COLO829 (cell line): Measurements from ENCODE around the gene FAM83D.
A peak's percentile ranks its signal among the peaks of the same experiment; 100 is the strongest.

Experiments used
- DNase-seq: peaks from one replicate; pipeline ENCODE4 v3.0.0; 2012; ENCODE audit warnings: low spot score

The FAM83D gene, protein sequence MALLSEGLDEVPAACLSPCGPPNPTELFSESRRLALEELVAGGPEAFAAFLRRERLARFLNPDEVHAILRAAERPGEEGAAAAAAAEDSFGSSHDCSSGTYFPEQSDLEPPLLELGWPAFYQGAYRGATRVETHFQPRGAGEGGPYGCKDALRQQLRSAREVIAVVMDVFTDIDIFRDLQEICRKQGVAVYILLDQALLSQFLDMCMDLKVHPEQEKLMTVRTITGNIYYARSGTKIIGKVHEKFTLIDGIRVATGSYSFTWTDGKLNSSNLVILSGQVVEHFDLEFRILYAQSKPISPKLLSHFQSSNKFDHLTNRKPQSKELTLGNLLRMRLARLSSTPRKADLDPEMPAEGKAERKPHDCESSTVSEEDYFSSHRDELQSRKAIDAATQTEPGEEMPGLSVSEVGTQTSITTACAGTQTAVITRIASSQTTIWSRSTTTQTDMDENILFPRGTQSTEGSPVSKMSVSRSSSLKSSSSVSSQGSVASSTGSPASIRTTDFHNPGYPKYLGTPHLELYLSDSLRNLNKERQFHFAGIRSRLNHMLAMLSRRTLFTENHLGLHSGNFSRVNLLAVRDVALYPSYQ

DNA sequence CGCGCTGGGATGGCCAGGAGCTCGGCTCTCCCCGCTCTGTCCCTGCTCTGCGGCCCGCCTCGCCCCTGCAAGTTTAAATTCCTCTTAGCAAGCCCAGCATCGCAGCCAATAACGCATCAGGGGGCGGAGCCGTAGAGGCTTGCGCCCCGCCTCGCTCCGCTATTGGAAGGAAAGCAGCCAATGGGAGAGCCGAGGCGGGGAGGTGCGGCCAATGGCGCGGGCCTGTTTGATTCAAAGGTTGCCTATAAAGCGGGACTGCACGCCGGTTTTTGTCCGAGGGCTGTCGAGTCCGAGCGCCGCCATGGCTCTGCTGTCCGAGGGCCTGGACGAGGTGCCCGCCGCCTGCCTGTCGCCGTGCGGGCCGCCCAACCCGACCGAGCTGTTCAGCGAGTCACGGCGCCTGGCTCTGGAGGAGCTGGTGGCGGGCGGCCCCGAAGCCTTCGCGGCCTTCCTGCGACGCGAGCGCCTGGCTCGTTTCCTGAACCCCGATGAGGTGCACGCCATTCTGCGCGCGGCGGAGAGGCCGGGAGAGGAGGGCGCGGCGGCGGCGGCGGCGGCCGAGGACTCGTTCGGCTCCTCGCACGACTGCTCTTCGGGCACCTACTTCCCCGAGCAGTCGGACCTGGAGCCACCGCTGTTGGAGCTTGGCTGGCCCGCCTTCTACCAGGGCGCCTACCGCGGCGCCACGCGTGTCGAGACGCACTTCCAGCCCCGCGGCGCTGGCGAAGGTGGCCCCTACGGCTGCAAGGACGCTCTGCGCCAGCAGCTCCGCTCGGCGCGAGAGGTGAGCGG is at the start of gene FAM83D:
Gene FAM83D (plus strand): TSS at position 276 of the 792 bp plus-strand sequence. CDS start 26 bp downstream, at position 302.
- DNase-seq, result peak; percentile 100

DNA sequence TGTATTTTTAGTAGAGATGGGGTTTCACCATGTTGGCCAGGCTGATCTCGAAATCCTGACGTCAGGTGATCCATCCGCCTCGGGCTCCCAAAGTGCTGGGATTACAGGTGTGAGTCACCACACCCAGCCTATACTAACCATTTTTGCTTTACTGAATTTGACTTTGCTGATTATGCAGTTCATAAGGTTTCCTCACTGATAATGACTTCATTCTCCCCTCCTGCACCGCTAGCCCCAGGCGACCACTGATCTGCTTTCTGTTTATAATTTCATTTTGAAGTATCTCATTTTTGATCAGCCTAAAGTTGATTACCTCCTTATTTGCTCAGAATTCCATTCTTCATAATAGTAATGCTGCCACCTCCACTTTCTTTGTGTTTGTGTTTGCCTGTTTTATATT is 48.7 kb upstream of the FAM83D start:
- no peak for DNase-seq

DNA sequence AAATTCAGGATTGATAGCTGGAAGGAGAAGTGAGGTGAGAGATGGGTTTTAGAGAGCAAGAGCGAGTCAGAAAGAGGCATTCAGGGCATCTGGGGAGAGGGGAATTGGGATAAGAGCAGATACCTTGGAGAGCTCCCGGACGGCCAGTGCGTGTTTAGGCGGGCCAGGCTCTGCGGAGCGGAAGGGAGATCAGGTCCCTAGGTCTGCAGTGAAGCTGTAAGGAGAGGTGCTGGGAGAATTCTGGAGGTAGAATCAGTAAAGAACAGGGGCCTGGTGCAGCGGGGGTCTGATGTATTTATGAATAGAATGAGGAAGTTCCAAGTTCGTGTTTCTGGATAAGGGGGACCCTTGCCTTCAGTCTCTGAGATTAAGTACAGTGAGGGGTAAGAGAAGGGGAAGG is 47.4 kb upstream of the FAM83D start:
- peak; percentile 46 for DNase-seq

DNA sequence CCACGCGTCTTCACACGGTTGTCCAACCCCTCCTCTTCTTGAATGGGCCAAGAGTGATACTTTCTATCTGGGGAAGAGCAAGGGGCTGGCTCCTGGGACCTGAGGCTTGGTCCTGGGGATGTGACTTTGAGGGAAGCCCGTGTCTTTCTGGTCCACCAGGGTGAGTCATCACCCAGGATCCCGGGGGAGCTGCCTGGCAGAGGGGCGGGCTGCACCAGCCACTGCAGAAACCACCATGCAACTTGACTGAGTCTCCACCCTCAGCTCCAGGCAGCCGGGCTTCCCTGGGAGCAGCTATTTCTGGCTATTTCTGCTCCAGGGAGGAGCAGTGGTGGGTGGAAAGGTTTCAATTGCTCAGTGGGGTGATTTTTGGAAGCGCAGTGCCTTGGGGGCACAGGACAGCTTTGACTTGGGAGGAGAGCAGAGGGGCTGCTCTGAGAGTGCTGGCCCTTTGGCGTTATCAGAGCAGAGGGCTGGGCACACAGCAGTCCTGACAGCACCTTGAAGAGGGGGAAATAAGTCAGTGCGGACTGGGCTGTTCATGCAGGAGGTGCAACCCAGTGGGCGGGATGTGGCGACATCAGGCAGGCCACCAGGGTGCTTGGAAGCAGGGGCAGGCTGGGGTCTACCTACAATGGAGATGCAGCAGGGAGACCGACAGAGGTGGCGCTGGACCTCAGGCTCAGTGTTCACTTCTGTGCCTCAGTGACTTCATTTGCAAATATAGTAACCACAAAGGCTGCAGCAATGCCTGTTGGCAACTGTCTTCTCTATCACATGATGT is 45.1 kb upstream of the FAM83D start:
- DNase-seq, result no peak

DNA sequence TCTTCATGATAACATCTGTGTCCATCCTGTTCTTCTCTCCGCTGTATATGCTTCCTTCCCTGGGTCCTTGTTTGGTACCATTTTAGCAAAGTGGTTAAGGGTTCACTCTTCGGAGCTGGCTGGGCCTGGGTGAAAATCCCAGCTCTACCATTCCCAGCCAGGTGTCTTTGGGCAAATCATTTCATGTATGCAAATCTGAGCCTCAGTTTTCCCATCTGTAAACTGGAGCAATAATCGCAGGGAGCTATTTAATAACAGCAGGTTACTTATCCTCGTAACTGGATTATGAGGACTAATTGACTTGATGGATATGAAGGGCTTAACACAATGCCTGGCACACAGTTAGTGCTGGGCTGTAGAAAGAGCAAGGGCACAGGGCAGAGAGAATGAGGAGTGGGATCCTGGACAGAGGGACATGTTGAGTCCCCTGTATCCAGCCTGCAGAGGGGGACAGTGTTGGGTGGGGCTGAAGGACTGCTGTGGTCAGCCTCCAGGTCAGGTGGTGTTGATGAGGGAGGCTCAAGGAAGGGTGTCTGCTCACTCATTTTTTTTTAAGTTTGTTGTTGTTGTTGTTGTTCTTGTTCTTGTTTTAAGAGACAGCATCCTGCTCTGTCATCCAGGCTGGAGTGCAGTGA is 44.3 kb upstream of the FAM83D start:
- DNase-seq, result no peak

DNA sequence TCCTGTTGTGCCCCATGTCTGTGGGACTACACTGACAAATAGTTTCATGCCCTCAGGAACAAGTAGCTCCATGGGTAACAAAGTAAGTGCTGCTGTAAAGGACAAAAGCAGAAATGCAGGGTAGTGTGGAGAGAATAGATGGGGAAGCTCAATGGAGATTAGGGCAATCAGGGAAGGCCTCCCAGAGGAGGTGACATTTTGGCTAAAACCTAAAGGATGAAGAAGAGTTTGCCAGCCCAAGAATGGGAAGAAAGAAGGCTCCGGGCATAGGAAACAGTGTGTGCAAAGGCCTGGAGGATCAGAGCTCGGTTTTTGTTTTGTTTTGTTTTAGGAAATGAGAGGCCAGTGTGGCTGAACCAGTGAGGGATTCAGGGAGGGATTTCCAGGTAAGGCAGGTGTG is 43.6 kb upstream of the FAM83D start:
- DNase-seq, result no peak

DNA sequence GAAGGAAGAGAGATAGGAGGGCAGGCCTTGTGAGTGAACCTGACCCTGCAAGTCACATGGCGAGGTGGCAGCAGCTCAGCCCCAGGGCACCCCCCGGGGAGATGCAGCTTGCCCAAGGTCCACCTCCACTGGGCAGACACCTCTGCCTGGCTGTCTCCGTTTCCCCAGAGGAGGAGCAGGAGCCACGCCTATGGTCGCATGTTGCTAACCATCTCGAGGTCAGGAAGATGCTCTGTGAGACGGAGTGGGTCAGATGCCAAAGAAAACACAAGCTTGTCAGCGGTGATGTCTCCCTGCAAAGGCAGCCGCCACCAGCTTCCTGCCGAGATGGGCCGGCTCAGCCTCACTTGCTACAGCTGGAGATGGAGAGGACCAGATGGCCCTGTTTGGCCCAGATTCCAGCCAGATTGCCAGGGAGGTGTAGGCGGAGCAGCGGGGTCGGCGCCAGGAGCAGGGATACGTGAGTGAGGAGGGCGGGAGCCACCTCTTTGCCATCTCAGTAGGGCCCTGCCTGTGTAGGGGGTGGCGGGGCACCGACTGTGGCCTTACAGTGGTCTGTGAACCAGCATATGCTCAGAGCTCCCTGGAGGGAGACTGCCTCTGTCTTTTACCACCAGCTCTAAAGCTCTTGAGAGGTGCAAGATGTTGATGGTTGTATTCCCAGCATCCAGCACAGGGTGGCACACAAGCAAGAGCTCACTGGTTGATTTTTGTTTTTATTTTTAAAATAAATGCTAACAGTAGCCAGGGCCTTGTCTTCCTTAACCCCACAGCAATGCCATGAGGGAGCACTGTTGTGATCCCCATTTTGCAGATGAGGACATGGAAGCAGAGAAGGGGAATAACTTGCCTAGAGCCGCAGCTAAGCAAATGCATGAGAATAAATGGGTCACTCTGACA is 42.9 kb upstream of the FAM83D start:
- no peak for DNase-seq

DNA sequence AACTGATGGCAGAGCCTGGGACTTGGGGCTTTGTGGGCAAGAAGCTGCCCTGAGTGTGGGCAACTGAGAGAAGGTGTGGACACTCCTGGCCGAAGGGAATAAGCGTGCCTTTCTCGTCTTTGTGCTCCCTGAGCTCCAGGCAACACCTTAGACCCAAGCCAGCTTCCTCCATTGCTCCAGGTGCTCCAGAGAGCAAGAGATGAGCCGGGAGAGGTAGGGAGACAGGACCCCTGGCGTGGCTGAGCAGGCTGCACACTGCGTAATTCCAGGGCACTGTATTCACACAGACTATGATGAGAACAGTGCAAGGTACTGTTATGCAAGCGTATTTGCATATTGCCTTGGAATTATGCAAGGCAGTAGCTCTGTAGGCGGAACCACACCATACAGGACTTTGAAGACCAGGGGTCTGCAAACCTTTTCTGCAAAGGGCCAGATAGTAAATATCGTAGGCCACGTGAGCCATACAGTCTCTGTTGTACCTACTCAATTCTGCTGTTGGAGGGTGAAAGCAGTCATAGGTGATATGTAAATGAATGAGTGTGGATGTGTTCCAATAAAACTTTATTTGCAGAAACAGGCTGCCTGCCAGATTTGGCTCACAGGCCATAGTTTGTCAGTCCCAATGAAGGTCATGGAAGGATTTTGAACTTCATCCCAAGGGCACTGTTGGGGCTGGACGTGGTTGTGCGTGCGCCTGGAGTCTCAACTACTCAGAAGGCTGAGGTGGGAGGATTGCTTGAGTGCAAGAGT is 42.1 kb upstream of the FAM83D start:
- DNase-seq, result no peak

DNA sequence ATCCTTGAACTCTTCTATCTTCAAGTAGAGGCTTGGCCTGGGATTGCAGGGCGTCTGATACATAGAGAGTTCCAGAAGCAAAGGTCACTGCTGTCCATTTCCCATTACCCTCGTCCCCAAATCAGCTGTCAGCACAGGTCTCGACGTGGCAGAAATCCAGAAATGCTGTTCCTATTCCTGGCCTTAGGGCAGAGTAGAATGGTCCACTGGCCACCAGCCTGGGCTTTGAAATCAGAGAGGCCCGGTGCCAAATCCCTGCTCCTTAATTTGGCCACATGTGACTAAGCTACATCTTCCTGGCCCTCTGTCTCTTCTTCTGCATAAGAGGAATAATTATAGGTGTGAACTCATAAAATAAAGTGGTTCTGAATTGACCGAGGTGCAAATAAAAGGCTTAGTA is 40.9 kb upstream of the FAM83D start:
- no peak for DNase-seq

DNA sequence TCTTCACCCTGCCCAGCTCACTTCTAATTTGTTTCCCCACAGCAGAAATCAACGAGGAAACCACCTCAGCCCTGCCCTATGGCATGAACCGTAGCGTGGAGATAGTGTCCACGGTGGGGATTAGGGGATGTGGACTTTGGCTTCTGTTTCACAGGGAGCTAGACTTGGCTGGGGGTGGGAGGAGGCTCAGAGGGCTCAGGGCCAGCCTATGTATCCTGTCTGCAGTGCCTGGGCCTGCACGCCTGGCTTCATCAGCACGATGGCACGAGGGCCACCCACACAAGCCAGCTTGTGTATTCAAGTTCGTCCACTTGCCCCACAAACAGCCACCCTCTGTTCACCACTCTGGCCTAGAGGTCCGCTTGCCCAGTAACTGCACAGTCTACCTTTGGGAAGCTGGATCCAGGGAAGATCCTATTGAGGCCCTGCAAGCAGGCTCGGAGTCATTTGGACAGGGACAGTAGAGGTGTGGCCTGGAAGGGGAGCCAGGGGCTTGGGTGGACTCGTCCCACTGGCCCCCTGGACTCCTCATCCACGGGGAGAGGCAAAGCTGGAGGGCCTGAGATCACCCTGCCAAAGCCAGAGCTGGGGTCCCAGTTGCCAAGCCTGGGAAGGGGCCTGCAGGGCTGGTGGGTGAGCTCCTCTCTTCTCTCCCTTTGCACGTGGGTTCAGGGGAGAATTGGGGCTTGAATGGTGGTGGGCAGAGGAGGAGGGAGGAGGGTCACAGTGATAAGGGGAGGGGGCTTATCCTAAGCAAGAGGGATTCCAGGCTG is 38.0 kb upstream of the FAM83D start:
- no peak for DNase-seq

DNA sequence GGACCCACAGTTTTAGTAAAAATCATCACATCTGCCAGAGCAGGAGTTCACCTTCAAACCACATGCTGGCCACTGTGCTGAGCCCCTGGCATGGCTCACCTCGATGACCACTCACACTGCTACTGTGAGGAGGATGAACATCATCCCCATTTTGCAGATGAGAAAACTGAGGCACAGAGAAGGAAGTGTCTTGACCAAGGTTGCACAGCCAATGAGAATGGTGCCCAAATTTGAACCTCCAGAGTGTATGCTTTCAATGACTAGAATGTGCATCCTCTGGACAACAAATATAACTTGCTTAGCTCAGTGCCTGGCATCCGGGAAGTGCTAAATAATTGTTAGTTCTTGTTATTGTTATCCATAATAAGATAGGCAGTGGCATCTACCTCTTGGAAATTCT is 37.2 kb upstream of the FAM83D start:
- no peak for DNase-seq

DNA sequence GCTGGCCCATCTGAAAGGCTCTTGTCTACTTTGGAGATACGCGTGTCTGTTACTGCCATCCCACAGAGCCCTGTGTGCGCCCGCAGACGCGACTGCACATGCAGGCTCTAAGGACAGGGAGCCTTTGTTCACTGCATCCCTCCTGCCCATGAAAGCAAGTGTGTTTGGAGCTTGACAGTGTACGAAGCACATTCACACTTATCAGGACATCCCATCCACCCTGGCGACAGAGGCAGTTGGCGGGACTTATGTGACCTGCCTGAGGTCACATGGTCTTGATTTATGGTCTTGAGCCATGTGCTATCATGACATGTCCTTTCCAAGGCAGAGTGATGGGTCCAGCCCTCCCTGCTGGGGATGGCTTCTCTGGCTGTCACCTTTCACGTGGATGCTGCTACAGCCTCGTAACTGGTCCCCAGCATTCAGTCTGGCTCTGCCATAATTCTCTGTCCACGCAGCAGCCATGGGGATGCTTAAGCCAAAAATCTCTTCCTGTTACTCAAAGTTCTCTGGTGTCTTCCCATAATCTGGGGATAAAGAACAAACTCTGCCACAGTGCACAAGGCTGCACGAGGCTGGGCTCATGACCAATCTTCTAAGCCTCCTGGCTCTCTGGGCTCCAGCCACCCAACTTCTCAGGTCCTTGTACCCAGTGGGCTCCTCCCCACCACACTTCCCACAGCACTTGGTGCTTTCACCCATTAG is 36.3 kb upstream of the FAM83D start:
- peak; percentile 53 for DNase-seq

DNA sequence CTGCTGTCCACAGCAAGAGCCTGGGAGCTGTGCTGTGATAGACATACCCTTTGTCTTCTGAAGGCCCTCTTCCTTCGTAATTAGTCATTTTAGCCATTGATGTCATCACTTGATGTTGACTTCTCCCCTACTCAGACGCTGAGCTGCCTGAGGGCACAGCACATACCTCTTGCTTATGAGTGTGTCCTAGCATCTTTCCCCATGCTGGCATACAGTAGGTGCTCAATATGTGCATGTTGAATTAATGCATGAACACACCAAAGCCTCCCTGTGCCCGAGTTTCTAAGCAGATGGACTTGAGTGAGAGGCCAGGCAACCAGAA is 35.8 kb upstream of the FAM83D start:
- no peak for DNase-seq

DNA sequence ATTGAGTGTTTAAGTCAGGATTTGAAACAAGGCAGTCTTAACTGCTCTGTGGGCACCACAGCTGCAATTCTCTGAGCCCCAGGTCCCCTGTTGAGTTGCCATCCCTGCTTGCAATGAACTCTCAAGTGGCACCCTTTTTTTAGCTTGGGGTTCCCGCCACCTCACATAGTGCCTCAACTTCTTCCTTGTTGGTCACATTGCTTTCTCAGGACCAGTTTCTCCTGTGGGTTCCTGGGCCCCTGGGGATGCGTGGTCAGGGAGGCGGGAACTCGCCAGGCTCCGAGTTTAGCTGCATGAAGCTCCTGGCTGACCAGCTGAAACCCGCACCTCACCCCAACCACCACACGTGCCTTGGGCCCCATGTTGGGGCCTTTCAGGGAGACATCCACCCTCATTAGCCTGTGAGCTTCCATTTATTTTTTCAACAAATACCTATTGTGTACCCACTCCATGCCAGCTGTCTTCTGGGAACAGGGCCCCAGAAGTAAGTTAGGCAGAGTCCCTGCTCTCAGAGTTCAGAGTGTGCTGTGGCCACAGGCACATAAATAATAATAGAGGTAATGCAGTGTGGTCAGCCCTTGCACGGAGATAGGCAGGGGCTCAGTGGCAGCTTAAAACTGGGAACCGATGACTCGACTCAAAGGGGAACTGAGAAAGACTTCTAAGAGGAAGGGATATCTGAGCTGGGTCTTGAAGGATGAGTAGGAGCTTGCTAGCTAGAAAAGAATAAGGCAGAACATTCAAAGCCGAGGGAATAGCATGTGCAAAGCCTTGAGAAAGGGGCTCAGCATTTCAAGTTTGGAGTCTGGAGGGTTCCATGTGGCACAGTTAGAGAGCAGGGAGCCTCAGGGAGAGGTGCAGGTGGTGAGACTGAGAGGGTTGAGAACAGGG is 33.9 kb upstream of the FAM83D start:
- DNase-seq, result no peak

DNA sequence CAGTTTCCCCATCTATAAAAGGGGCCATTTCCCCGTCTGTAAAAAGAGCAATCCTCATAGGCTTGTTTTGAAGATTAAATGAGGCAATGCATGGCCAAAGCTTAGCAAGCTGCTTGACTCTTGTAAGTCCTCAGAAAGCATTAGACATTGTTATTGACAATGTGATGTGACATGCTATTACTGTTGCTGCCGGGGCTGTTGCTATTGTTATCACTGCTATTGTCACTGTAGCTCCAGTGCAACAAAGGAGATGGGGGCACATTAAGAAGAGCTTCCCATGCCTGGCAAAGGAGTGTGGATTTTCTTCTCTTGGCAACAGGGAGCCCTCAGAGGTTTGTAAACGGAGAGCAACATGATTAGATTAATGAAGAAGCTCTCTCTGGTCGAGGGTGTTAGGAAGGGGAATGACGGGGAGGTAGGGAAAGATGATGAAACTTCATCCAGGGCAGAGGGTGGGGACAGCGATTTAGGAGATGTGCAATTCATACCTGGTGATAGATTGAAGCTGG is 33.1 kb upstream of the FAM83D start:
- DNase-seq, result no peak

DNA sequence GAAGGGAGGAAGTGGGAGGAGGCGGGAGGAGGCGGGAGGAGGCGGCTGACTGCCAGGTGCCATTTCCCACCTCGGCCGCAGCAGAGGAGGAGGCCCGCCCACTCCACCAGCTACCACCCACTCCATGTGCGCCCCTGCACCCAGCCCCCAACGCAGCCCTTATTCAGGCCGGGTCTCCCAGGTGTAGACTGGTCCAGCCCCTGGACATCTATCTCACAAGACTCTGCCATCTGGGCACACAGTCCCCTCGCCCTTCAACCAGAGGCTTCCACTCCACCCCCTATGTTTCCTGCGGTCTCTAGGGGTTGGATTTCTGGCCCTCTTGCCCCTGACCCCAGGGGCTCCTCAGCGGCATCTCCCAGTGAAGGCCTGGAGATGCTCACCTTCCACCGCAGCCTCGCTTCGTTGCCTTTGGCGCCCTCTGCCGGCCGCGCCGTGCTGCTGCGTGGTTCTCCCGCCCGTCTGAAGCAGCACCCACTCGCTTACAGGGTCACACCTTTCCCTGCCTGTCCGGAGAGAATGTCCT is 32.6 kb upstream of the FAM83D start:
- peak; percentile 82 for DNase-seq
